Liver (tissue), 9 donors: Measurements from ENCODE around the gene USP15. TPM values are rescaled to one million over a fixed set of nuclear protein-coding genes. Genes with fewer than 3 reads are reported as not detected.

ENCODE experiments used
- DNase-seq: peaks from one replicate; pipeline ENCODE4 v3.0.0-alpha.2; 2017; ENCODE audit warnings: low spot score
- H3K27ac ChIP-seq, 2 donors: one replicate each; pipeline ENCODE4 v1.7.0; 2013; ENCODE audit warnings: inconsistent platforms in 2 of 2, low read length in 2 of 2, control low read depth in 1 of 2, low read depth in 1 of 2, mild to moderate bottlenecking in 1 of 2
- H3K27me3 ChIP-seq, 4 donors: one replicate each; pipeline versions ENCODE4 v1.6.1 to v1.7.0; 2013; ENCODE audit warnings: low read length in 3 of 4, inconsistent platforms in 1 of 4, mild to moderate bottlenecking in 1 of 4, moderate library complexity in 1 of 4; ENCODE audit not compliant: control insufficient read depth in 4 of 4, insufficient read depth in 4 of 4
- H3K36me3 ChIP-seq, 4 donors: one replicate each; pipeline versions ENCODE4 v1.6.1 to v1.7.0; 2013; ENCODE audit warnings: low read length in 3 of 4, mild to moderate bottlenecking in 3 of 4, low read depth in 1 of 4, moderate library complexity in 1 of 4; ENCODE audit not compliant: control insufficient read depth in 4 of 4, insufficient read depth in 3 of 4
- H3K4me1 ChIP-seq, 4 donors: one replicate each; pipeline versions ENCODE4 v1.6.1 to v1.7.0; 2013; ENCODE audit warnings: low read length in 3 of 4, mild to moderate bottlenecking in 3 of 4, moderate library complexity in 1 of 4; ENCODE audit not compliant: control insufficient read depth in 4 of 4, insufficient read depth in 4 of 4
- H3K4me3 ChIP-seq, 3 donors: one replicate each; pipeline versions ENCODE4 v1.6.1 to v1.7.0; 2013; ENCODE audit warnings: low read length in 3 of 3, control low read depth in 1 of 3, low read depth in 1 of 3, mild to moderate bottlenecking in 1 of 3
- H3K9ac ChIP-seq, 2 donors: one replicate each; pipeline ENCODE4 v1.7.0; 2013; ENCODE audit warnings: low read length in 2 of 2, mild to moderate bottlenecking in 2 of 2, moderate library complexity in 2 of 2, control low read depth in 1 of 2, low read depth in 1 of 2
- H3K9me3 ChIP-seq, 4 donors: one replicate each; pipeline versions ENCODE4 v1.6.1 to v1.7.0; 2013; ENCODE audit warnings: low read length in 3 of 4; ENCODE audit not compliant: control insufficient read depth in 4 of 4
- ATF3 ChIP-seq: IDR thresholded peaks from 2 replicates; pipeline ENCODE4 v1.6.1; 2016; ENCODE audit warnings: antibody characterized with exemption
- CTCF ChIP-seq: fragments of 150-350 bp; IDR thresholded peaks from 2 replicates; pipeline ENCODE4 v1.5.1; 2017; ENCODE audit warnings: improper control_type of control experiment, low read depth, low read length; ENCODE audit not compliant: missing input control
- FOXA2 ChIP-seq: IDR thresholded peaks from 2 replicates; pipeline ENCODE4 v1.6.1; 2016; ENCODE audit warnings: antibody characterized with exemption
- GABPA ChIP-seq, 2 donors: IDR thresholded peaks in 1 of 2; conservative IDR thresholded peaks in 1 of 2; 2 replicates each; pipeline ENCODE4 v1.6.1; 2016; ENCODE audit warnings: antibody characterized with exemption in 2 of 2, mild to moderate bottlenecking in 1 of 2, moderate library complexity in 1 of 2
- HNF4A ChIP-seq, 2 donors: conservative IDR thresholded peaks; 2 replicates each; pipeline ENCODE4 v1.6.1; 2016; ENCODE audit warnings: antibody characterized with exemption in 2 of 2, mild to moderate bottlenecking in 2 of 2
- HNF4G ChIP-seq: IDR thresholded peaks from 2 replicates; pipeline ENCODE4 v1.6.1; 2016; ENCODE audit warnings: antibody characterized with exemption
- JUND ChIP-seq, 2 donors: IDR thresholded peaks; 2 replicates each; pipeline ENCODE4 v1.6.1; 2016; ENCODE audit warnings: antibody characterized with exemption in 2 of 2
- NR2F2 ChIP-seq: IDR thresholded peaks from 2 replicates; pipeline ENCODE4 v1.6.1; 2016; ENCODE audit warnings: antibody characterized with exemption
- RAD21 ChIP-seq, 2 donors: IDR thresholded peaks; 2 replicates each; pipeline ENCODE4 v1.6.1; 2016; ENCODE audit warnings: antibody characterized with exemption in 2 of 2, mild to moderate bottlenecking in 2 of 2
- SP1 ChIP-seq: IDR thresholded peaks from 2 replicates; pipeline ENCODE4 v1.6.1; 2018; ENCODE audit warnings: antibody characterized with exemption, mild to moderate bottlenecking
- TAF1 ChIP-seq: conservative IDR thresholded peaks from 2 replicates; pipeline ENCODE4 v1.6.1; 2016; ENCODE audit warnings: antibody characterized with exemption, mild to moderate bottlenecking
- YY1 ChIP-seq: IDR thresholded peaks from 2 replicates; pipeline ENCODE4 v1.6.1; 2016; ENCODE audit warnings: antibody characterized with exemption, mild to moderate bottlenecking
- WGBS: extraction: QIAGEN DNeasy Blood & Tissue Kit; methylation state at CpG from one replicate; pipeline ENCODE4 v1.1.7; 2013; 5-methylcytosine and 5-hydroxymethylcytosine counted together
- polyA plus RNA-seq, 2 donors: library from polyadenylated mRNA; stranded (reverse) in 1 of 2; unstranded in 1 of 2; fragments of 200-250 nt in 1 of 2; fragments of >200 nt in 1 of 2; fragmentation: Nextera tagmentation in 1 of 2; extraction: Ambion mirVana in 1 of 2; gene quantifications; one replicate each; pipeline versions ENCODE4 v1.2.1 to v1.2.3, GENCODE V29; 2013 to 2015
- total RNA-seq, 2 donors: library from RNA; depleted of rRNA; stranded (reverse); fragments of >200 nt; gene quantifications; one replicate each; pipeline ENCODE4 v1.2.3, GENCODE V29; 2014
- TF ChIP-seq, protein P1 (sequence below): IDR thresholded peaks from 2 replicates; pipeline ENCODE4 v1.6.1; 2016; ENCODE audit warnings: antibody characterized with exemption
- donor health status: healthy.
- donor health status: healthy.
- donor health status: healthy.
- donor health status: healthy.
- donor health status: healthy.

The USP15 gene
- total and polyA plus RNA-seq, 4 donors, result 16.6 to 188 (median 56.5) TPM

DNA sequence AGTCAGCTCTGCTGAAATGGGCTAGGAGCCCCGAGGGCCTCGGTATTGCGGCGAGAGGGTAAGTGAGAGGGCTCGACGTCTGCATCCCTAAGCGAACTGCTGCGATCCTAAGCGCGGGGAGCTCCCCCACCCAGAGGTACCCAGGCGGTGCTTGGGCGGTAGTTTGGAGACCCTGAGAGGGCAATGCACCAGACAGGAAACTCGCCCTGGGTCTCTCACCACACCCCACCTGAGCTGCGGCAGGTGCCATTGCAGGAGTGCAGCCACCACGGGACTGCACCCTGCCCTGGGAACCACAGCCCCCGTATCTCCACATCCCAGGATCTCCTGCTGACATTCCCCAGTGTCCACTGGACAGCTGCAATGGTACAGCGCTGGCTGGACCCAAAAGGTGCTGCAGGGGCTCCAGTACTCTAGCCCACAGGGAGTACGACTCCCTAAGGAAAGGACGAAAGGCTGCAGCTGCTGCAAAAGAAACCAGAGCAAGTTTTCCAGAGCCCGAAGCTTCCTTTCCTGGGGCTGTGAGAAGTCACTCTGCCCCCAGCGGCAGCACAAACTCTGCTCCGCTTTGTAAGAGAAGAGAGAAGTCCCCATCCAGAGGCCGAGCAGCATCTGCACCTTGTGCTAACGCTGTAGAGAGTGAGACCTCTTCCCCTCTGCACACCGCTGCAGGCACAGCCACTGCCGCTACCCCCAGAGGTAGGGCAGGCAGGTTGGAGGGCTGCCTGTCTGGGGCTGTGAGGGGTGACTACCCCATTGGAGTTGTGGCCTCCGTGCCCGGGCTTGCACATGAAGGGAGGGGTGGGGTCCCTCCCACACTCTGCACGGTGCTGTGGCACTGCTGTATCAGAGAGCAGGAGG lies 175.3 kb downstream of the USP15 start:
- peak; percentile 49 to 69 for TF ChIP-seq RAD21 (IDR thresholded peaks at IDR 0.05)
- no peak for TF ChIP-seq SP1
- peak; percentile 27 for TF ChIP-seq CTCF
- TF ChIP-seq TAF1, result no peak
- no peak for TF ChIP-seq YY1
- no peak for TF ChIP-seq HNF4A (conservative IDR thresholded peaks at IDR 0.05)
- H3K27me3 ChIP-seq, result no peaks in the 10 kb centered on the region
- DNase-seq, result no peak
- peak overlapping the region in 2 of 3 donors; percentile 52 to 75 for H3K4me3 ChIP-seq
- 4% methylated on average over 29 of the region's 29 CpGs for WGBS
- H3K27ac ChIP-seq, result no peak overlapping the region
- H3K36me3 ChIP-seq, result no peaks in the 10 kb centered on the region
- H3K4me1 ChIP-seq, result peaks cover 0 to 13% (median 11%) of the 10 kb centered on the region in 4 donors
- no peak overlapping the region for H3K9ac ChIP-seq
- H3K9me3 ChIP-seq, result no peaks in the 10 kb centered on the region

GRCh38 chr12:62436164-62436503 lies 175.9 kb downstream of the USP15 start:
- H3K27ac ChIP-seq, result no peak overlapping the region
- no peaks in the 10 kb centered on the region for H3K27me3 ChIP-seq
- TF ChIP-seq NR2F2 (no peak), TAF1 (no peak), HNF4G (no peak), HNF4A (conservative IDR thresholded peaks at IDR 0.05) (no peak)
- TF ChIP-seq, protein P1, sequence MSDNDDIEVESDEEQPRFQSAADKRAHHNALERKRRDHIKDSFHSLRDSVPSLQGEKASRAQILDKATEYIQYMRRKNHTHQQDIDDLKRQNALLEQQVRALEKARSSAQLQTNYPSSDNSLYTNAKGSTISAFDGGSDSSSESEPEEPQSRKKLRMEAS, result no peak
- peak overlapping the region in 1 of 3 donors; percentile 52 for H3K4me3 ChIP-seq
- 73% methylated on average over 12 of the region's 12 CpGs for WGBS
- H3K9me3 ChIP-seq, result peaks cover 0 to under 1% (median 0%) of the 10 kb centered on the region in 4 donors
- H3K9ac ChIP-seq, result no peak overlapping the region
- H3K36me3 ChIP-seq, result no peaks in the 10 kb centered on the region
- H3K4me1 ChIP-seq, result peaks cover 0 to 13% (median 11%) of the 10 kb centered on the region in 4 donors
- no peak for DNase-seq

DNA sequence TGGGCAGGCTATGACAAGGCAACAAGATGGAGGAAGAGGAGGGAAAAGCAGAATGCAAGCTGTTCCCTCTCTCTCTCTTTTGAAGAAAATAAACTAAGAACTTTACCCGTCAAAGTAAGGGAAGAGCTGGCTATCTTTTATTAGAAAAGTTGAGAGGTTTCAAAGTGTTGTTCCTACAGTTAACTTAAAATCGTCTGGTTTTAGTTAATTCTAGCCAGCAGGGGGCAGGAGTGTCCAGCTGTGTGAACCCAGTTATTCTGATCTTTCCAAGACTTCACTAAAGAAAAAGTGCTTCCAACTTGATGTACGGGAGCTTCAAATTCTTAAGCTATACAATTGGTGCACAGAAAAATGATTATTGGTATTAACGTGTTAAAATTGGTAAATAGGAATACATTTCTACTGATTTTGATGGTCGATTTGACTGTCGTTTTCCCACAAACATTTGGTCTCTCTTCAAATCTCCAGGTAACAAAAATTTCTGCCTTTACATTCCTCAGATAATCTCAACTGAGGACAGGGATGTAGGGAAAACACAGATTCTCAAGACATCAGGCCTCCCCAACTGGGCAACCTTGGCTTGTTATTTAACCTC lies 178.0 kb downstream of the USP15 start:
- Histone ChIP-seq H3K9me3 (peaks cover 0 to 11% (median 2%) of the 10 kb centered on the region in 4 donors), H3K27ac (no peak overlapping the region), H3K9ac (no peak overlapping the region), H3K27me3 (no peaks in the 10 kb centered on the region), H3K4me1 (peaks cover 0 to 13% (median 11%) of the 10 kb centered on the region in 4 donors), H3K36me3 (no peaks in the 10 kb centered on the region), H3K4me3 (no peak overlapping the region)
- 9% methylated on average over 6 of the region's 6 CpGs for whole genome bisulfite sequencing
- DNase-seq, result peak; percentile 63
- no peak for TF ChIP-seq HNF4A (conservative IDR thresholded peaks at IDR 0.05)
- no peak for TF ChIP-seq TAF1
- no peak for TF ChIP-seq HNF4G
- peak; percentile 62 for TF ChIP-seq CTCF
- TF ChIP-seq, protein P1, result no peak
- no peak for TF ChIP-seq YY1
- no peak for TF ChIP-seq ATF3
- no peak for TF ChIP-seq FOXA2
- TF ChIP-seq GABPA (IDR thresholded peaks at IDR 0.05 in 1 of 2, conservative IDR thresholded peaks at IDR 0.05 in 1 of 2), result no peak
- peak; percentile 88 to 90 for TF ChIP-seq RAD21 (IDR thresholded peaks at IDR 0.05)
- TF ChIP-seq JUND (IDR thresholded peaks at IDR 0.05), result no peak
